Ishikawa (cell line): ENCODE measurements around the gene UPP2.

Experiments
- NFIC ChIP-seq: IDR thresholded peaks from 2 replicates; pipeline ENCODE4 v1.6.1; 2012
- TF ChIP-seq, protein P1 (sequence below): IDR thresholded peaks from 2 replicates; pipeline ENCODE4 v1.6.1; 2012

DNA sequence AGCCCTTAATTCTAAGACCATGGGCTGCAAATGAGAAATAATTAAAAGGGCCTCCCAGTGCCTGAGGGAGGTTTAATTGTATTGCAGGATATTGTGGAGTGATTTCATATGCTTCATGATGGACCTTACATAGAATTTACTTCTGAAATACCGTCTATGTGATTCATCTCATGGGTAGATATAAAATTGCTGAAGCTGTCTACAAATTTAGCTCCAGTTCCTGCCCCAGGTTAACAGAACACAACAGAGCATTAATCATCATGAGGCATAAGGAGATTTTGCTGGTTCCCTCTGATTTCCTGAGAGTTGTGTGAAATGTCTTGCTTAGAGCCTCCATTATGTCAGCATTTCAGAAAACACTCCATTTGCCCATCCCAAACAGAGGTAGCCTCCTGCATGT lies 770 bp downstream of the UPP2 start:
- TF ChIP-seq, protein P1, sequence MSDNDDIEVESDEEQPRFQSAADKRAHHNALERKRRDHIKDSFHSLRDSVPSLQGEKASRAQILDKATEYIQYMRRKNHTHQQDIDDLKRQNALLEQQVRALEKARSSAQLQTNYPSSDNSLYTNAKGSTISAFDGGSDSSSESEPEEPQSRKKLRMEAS: no peak
- no peak for TF ChIP-seq NFIC
